CD4-positive, CD25-positive, alpha-beta regulatory T cell (primary cell): Measurements from ENCODE around the gene CMIP. TPM values are rescaled to one million over a fixed set of nuclear protein-coding genes. Genes with fewer than 3 reads are reported as not detected.

Experiments used
- ATAC-seq, 2 donors: fragments of 150-1000 bp; cut with Tn5 transposase; one replicate each; pipeline ENCODE4 v1.10.0; 2021; ENCODE audit warnings: low read depth in 2 of 2, moderate number of reproducible peaks in 2 of 2, moderate library complexity in 1 of 2
- DNase-seq, 3 donors: peaks; one replicate each; pipeline versions ENCODE4 v3.0.0 to v3.0.0-alpha.2; 2012 to 2022; ENCODE audit warnings: mixed read lengths in 1 of 3
- H3K27ac ChIP-seq: one replicate; pipeline ENCODE4 v1.7.0; 2013; ENCODE audit warnings: mild to moderate bottlenecking, low read length; ENCODE audit not compliant: insufficient read depth, poor library complexity, severe bottlenecking
- H3K27me3 ChIP-seq: one replicate; pipeline ENCODE4 v1.7.0; 2013; ENCODE audit warnings: low read length; ENCODE audit not compliant: control insufficient read depth, insufficient read depth
- H3K36me3 ChIP-seq: one replicate; pipeline ENCODE4 v1.7.0; 2013; ENCODE audit warnings: mild to moderate bottlenecking, low read length, moderate library complexity; ENCODE audit not compliant: control insufficient read depth, insufficient read depth
- H3K4me1 ChIP-seq: 2 replicates; pipeline ENCODE4 v1.7.0; 2013; ENCODE audit warnings: mild to moderate bottlenecking, low read length; ENCODE audit not compliant: insufficient read depth, control insufficient read depth, poor library complexity, severe bottlenecking
- H3K4me3 ChIP-seq: one replicate; pipeline ENCODE4 v1.7.0; 2013; ENCODE audit warnings: low read depth, mild to moderate bottlenecking, low read length, moderate library complexity
- H3K9me3 ChIP-seq, 2 experiments: 1 replicate in 1 of 2; 2 replicates in 1 of 2; pipeline ENCODE4 v1.7.0; 2013; ENCODE audit warnings: low read length in 2 of 2, mild to moderate bottlenecking in 1 of 2, moderate library complexity in 1 of 2; ENCODE audit not compliant: control insufficient read depth in 2 of 2
- H3K27ac Mint-ChIP-seq, 3 donors: one replicate each; pipeline ENCODE4 v1.8.0; 2020 to 2022; ENCODE audit warnings: mild to moderate bottlenecking in 3 of 3, mixed read lengths in 3 of 3, moderate library complexity in 2 of 3
- H3K27me3 Mint-ChIP-seq: one replicate; pipeline ENCODE4 v1.8.0; 2022; ENCODE audit warnings: mild to moderate bottlenecking, mixed read lengths
- H3K36me3 Mint-ChIP-seq: one replicate; pipeline ENCODE4 v1.8.0; 2020; ENCODE audit warnings: mixed read lengths
- H3K4me1 Mint-ChIP-seq, 4 donors: one replicate each; pipeline ENCODE4 v1.8.0; 2020 to 2022; ENCODE audit warnings: mixed read lengths in 4 of 4, mild to moderate bottlenecking in 1 of 4
- H3K4me3 Mint-ChIP-seq, 4 donors: one replicate each; pipeline ENCODE4 v1.8.0; 2020 to 2022; ENCODE audit warnings: mild to moderate bottlenecking in 4 of 4, mixed read lengths in 4 of 4, moderate library complexity in 3 of 4
- H3K9me3 Mint-ChIP-seq, 7 donors: one replicate each; pipeline ENCODE4 v1.8.0; 2020 to 2022; ENCODE audit warnings: mixed read lengths in 7 of 7, mild to moderate bottlenecking in 3 of 7, moderate library complexity in 2 of 7
- polyA plus RNA-seq, 4 donors: library from polyadenylated mRNA; unstranded; fragments of 300-500 nt; fragmentation: Illumina TruSeq; gene quantifications; one replicate each; pipeline ENCODE4 v1.2.3, GENCODE V29; 2021
- total RNA-seq: library from RNA; stranded (reverse); gene quantifications from one replicate; pipeline ENCODE4 v1.2.3, GENCODE V29; 2022

Gene CMIP
- total and polyA plus RNA-seq, 5 donors from 2014 or later, result 0.21 to 49.7 (median 0.94) TPM

DNA sequence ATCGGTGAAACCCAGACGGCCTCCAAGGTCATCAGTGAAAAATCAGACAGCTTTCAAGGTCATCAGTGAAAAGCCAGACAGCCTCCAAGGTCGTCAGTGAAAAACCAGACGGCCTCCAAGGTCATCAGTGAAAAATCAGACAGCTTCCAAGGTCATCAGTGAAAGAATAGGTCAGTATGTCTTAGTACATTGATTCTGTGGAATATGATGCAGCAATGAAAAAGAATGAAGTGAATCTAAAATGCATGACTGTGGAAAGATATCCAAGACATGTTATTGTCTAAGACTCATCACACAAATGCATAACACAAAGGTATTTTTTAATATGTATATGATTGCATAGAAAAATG is 72.5 kb downstream of the CMIP start:
- Mint-ChIP-seq H3K4me3 (no peak overlapping the region), H3K27me3 (no peaks in the 10 kb centered on the region), H3K36me3 (peaks cover 8% of the 10 kb centered on the region), H3K27ac (peak overlapping the region in 1 of 3 donors; percentile 5), H3K9me3 (peaks cover 0 to 2% (median 0%) of the 10 kb centered on the region in 7 donors), H3K4me1 (peaks cover 18 to 29% (median 27%) of the 10 kb centered on the region in 4 donors)
- peaks cover 16% of the 10 kb centered on the region for H3K4me1 ChIP-seq
- H3K27ac ChIP-seq, result no peak overlapping the region
- DNase-seq (no peak), ATAC-seq (no peak)
- H3K36me3 ChIP-seq, result no peaks in the 10 kb centered on the region
- no peaks in the 10 kb centered on the region for H3K9me3 ChIP-seq
- no peak overlapping the region for H3K4me3 ChIP-seq
- no peaks in the 10 kb centered on the region for H3K27me3 ChIP-seq

- peak overlapping the region in 1 of 3 donors; percentile 5 for H3K27ac Mint-ChIP-seq
- ATAC-seq (no peak), DNase-seq (no peak)
- Histone ChIP-seq H3K27me3 (no peaks in the 10 kb centered on the region), H3K27ac (no peak overlapping the region), H3K4me1 (peaks cover 21% of the 10 kb centered on the region), H3K9me3 (no peaks in the 10 kb centered on the region), H3K4me3 (no peak overlapping the region), H3K36me3 (no peaks in the 10 kb centered on the region)
- H3K36me3 Mint-ChIP-seq, result peaks cover 8% of the 10 kb centered on the region
- H3K27me3 Mint-ChIP-seq, result no peaks in the 10 kb centered on the region
- peaks cover 20 to 35% (median 33%) of the 10 kb centered on the region in 4 donors for H3K4me1 Mint-ChIP-seq
- no peak overlapping the region for H3K4me3 Mint-ChIP-seq
- H3K9me3 Mint-ChIP-seq, result peaks cover 0 to 2% (median 0%) of the 10 kb centered on the region in 7 donors
Observed at GRCh38 chr16:81517629-81518438, 73.2 kb downstream of the CMIP start.

GRCh38 chr16:81518439-81518757 is 73.8 kb downstream of the CMIP start:
- H3K27ac ChIP-seq, result no peak overlapping the region
- peaks cover 27% of the 10 kb centered on the region for H3K4me1 ChIP-seq
- Mint-ChIP-seq H3K4me1 (peaks cover 20 to 39% (median 35%) of the 10 kb centered on the region in 4 donors), H3K4me3 (no peak overlapping the region), H3K27ac (no peak overlapping the region), H3K36me3 (peaks cover 8% of the 10 kb centered on the region), H3K9me3 (peaks cover 0 to 2% (median 0%) of the 10 kb centered on the region in 7 donors), H3K27me3 (no peaks in the 10 kb centered on the region)
- ATAC-seq (no peak), DNase-seq (no peak)
- no peaks in the 10 kb centered on the region for H3K27me3 ChIP-seq
- H3K4me3 ChIP-seq, result no peak overlapping the region
- no peaks in the 10 kb centered on the region for H3K36me3 ChIP-seq
- no peaks in the 10 kb centered on the region for H3K9me3 ChIP-seq

GRCh38 chr16:81519301-81520150 is 74.9 kb downstream of the CMIP start:
- H3K9me3 ChIP-seq, result no peaks in the 10 kb centered on the region
- H3K27ac ChIP-seq, result no peak overlapping the region
- no peaks in the 10 kb centered on the region for H3K27me3 ChIP-seq
- peaks cover 8% of the 10 kb centered on the region for H3K36me3 Mint-ChIP-seq
- H3K27me3 Mint-ChIP-seq, result no peaks in the 10 kb centered on the region
- no peak overlapping the region for H3K4me3 ChIP-seq
- peaks cover 16 to 39% (median 32%) of the 10 kb centered on the region in 4 donors for H3K4me1 Mint-ChIP-seq
- H3K4me3 Mint-ChIP-seq, result peak overlapping the region in 1 of 4 donors; percentile 37
- H3K27ac Mint-ChIP-seq, result peak overlapping the region in 2 of 3 donors; percentile 69 to 91
- DNase-seq (no peak), ATAC-seq (no peak)
- peaks cover 27% of the 10 kb centered on the region for H3K4me1 ChIP-seq
- no peaks in the 10 kb centered on the region for H3K36me3 ChIP-seq
- H3K9me3 Mint-ChIP-seq, result peaks cover 0 to 2% (median 0%) of the 10 kb centered on the region in 7 donors

GRCh38 chr16:81520151-81520470 is 75.5 kb downstream of the CMIP start:
- H3K27ac ChIP-seq, result no peak overlapping the region
- no peak overlapping the region for H3K4me3 ChIP-seq
- Mint-ChIP-seq H3K9me3 (peaks cover 0 to 2% (median 0%) of the 10 kb centered on the region in 7 donors), H3K27me3 (no peaks in the 10 kb centered on the region), H3K36me3 (peaks cover 8% of the 10 kb centered on the region), H3K27ac (peak overlapping the region in 2 of 3 donors; percentile 69 to 91), H3K4me3 (peak overlapping the region in 2 of 4 donors; percentile 37 to 83), H3K4me1 (peaks cover 16 to 39% (median 32%) of the 10 kb centered on the region in 4 donors)
- H3K4me1 ChIP-seq, result peaks cover 27% of the 10 kb centered on the region
- no peaks in the 10 kb centered on the region for H3K27me3 ChIP-seq
- no peak for DNase-seq
- no peaks in the 10 kb centered on the region for H3K36me3 ChIP-seq
- no peaks in the 10 kb centered on the region for H3K9me3 ChIP-seq
- no peak for ATAC-seq

DNA sequence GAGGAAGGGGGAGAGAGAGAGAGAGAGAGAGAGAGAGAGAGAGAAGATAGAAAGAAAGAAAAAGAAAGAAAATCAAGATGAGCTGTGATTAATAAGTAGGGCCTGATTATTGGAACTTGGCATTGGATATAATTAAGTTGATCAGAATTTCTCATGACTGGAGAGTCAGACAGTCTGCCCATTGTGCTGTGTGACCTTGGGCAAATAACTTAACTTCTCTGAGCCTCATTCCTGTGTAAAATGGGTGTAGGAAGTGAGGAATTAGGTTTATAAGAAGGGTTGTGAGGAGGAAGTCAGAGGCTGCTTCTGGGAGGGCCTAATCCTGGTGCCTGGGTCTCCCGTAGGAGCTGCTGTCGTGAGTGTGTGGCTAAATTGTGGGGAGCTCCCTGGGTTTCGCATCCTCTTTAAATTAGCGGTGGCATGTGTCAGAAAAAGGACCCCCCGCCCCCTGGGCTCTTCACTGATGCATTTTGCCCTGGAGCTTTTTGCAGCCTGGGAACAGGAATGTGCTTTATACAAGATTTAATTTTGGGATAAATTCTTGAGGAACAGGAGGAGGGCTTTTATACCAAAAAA is 76.0 kb downstream of the CMIP start:
- peak overlapping the region; percentile 16 for H3K27ac ChIP-seq
- H3K4me3 Mint-ChIP-seq, result peak overlapping the region in 2 of 4 donors; percentile 37 to 83
- ATAC-seq, result no peak

GRCh38 chr16:81521141-81521626 is 76.6 kb downstream of the CMIP start:
- Histone ChIP-seq H3K4me3 (peak overlapping the region; percentile 26), H3K4me1 (peaks cover 27% of the 10 kb centered on the region), H3K9me3 (no peaks in the 10 kb centered on the region), H3K27ac (peak overlapping the region; percentile 26), H3K36me3 (no peaks in the 10 kb centered on the region), H3K27me3 (no peaks in the 10 kb centered on the region)
- Mint-ChIP-seq H3K36me3 (peaks cover 8% of the 10 kb centered on the region), H3K4me3 (peak overlapping the region; percentile 37 to 73 (median 59)), H3K4me1 (peaks cover 19 to 39% (median 32%) of the 10 kb centered on the region in 4 donors), H3K27me3 (no peaks in the 10 kb centered on the region), H3K27ac (peak overlapping the region; percentile 78 to 91 (median 80)), H3K9me3 (no peaks in the 10 kb centered on the region)
- DNase-seq (peak; percentile 51 to 88 (median 84)), ATAC-seq (peak; percentile 83 to 89)

More for the DNA sequence above, 76.0 kb downstream of the CMIP start:
- DNase-seq, result no peak
- no peak overlapping the region for H3K4me3 ChIP-seq
- H3K36me3 Mint-ChIP-seq, result peaks cover 9% of the 10 kb centered on the region
- H3K27ac Mint-ChIP-seq, result peak overlapping the region; percentile 43 to 91 (median 78)
- no peaks in the 10 kb centered on the region for H3K27me3 ChIP-seq
- no peaks in the 10 kb centered on the region for H3K36me3 ChIP-seq
- peaks cover 18 to 39% (median 32%) of the 10 kb centered on the region in 4 donors for H3K4me1 Mint-ChIP-seq
- peaks cover 27% of the 10 kb centered on the region for H3K4me1 ChIP-seq
- H3K9me3 ChIP-seq, result no peaks in the 10 kb centered on the region
- no peaks in the 10 kb centered on the region for H3K27me3 Mint-ChIP-seq
- no peaks in the 10 kb centered on the region for H3K9me3 Mint-ChIP-seq
